CD14-positive monocyte (primary cell): ENCODE data around the gene HNF4A. TPM values are rescaled to one million over a fixed set of nuclear protein-coding genes. Genes with fewer than 3 reads are reported as not detected.

Experiments
- DNase-seq, 3 donors: peaks; one replicate each; pipeline ENCODE4 v3.0.0-alpha.2; 2011 to 2022
- H2AFZ ChIP-seq: 2 replicates; pipeline ENCODE4 v1.6.0; 2012; ENCODE audit warnings: mild to moderate bottlenecking, low read depth, low read length, inconsistent platforms; ENCODE audit not compliant: insufficient read depth, poor library complexity, severe bottlenecking
- H3K27ac ChIP-seq, 2 donors: 1 replicate in 1 of 2; 2 replicates in 1 of 2; pipeline ENCODE4 v1.5.1; 2012 to 2013; ENCODE audit warnings: low read length in 2 of 2, control low read depth in 1 of 2, inconsistent platforms in 1 of 2, low read depth in 1 of 2, mild to moderate bottlenecking in 1 of 2
- H3K27me3 ChIP-seq, 2 donors: one replicate each; pipeline versions ENCODE4 v1.6.0 to v1.6.1; 2011 to 2013; ENCODE audit warnings: low read length in 2 of 2; ENCODE audit not compliant: control insufficient read depth in 2 of 2, insufficient read depth in 2 of 2
- H3K36me3 ChIP-seq, 2 donors: replicated peaks in 1 of 2; 1 replicate in 1 of 2; 2 replicates in 1 of 2; pipeline versions ENCODE4 v1.5.1 to v1.6.1; 2012 to 2013; ENCODE audit warnings: low read length in 2 of 2, control low read depth in 1 of 2, inconsistent platforms in 1 of 2, mild to moderate bottlenecking in 1 of 2; ENCODE audit not compliant: insufficient read depth in 2 of 2, control insufficient read depth in 1 of 2
- H3K4me1 ChIP-seq, 2 donors: 1 replicate in 1 of 2; 2 replicates in 1 of 2; pipeline versions ENCODE4 v1.5.1 to v1.6.1; 2012 to 2013; ENCODE audit warnings: low read length in 2 of 2, control low read depth in 1 of 2, inconsistent platforms in 1 of 2, mild to moderate bottlenecking in 1 of 2, moderate library complexity in 1 of 2; ENCODE audit not compliant: insufficient read depth in 2 of 2, control insufficient read depth in 1 of 2
- H3K4me2 ChIP-seq: replicated peaks from 2 replicates; pipeline ENCODE3; 2012; ENCODE audit warnings: low read length, moderate library complexity, mild to moderate bottlenecking; ENCODE audit not compliant: poor library complexity, severe bottlenecking; ENCODE audit errors: extremely low read depth
- H3K4me3 ChIP-seq, 3 experiments: fragments of 200-600 bp in 1 of 3; sonication (generic) in 1 of 3; replicated peaks in 1 of 3; 1 replicate in 2 of 3; 2 replicates in 1 of 3; pipeline ENCODE4 v1.5.1; 2011 to 2013; ENCODE audit warnings: low read length in 3 of 3, mild to moderate bottlenecking in 3 of 3, control low read depth in 2 of 3, low read depth in 2 of 3, inconsistent platforms in 1 of 3, moderate library complexity in 1 of 3
- H3K79me2 ChIP-seq: 2 replicates; pipeline ENCODE4 v1.6.0; 2012; ENCODE audit warnings: mild to moderate bottlenecking, control low read depth, inconsistent platforms, low read length, moderate library complexity; ENCODE audit not compliant: insufficient read depth
- H3K9ac ChIP-seq: 2 replicates; pipeline ENCODE4 v1.6.0; 2017; ENCODE audit warnings: low read length, mild to moderate bottlenecking; ENCODE audit not compliant: insufficient read depth, poor library complexity, severe bottlenecking
- H3K9me3 ChIP-seq, 2 donors: replicated peaks in 1 of 2; 1 replicate in 1 of 2; 2 replicates in 1 of 2; pipeline versions ENCODE4 v1.5.1 to v1.6.1; 2012 to 2013; ENCODE audit warnings: low read length in 2 of 2, control low read depth in 1 of 2; ENCODE audit not compliant: control insufficient read depth in 1 of 2, insufficient read depth in 1 of 2
- H4K20me1 ChIP-seq: 2 replicates; pipeline ENCODE4 v1.6.0; 2012; ENCODE audit warnings: mild to moderate bottlenecking, low read length, control low read depth, moderate library complexity; ENCODE audit not compliant: insufficient read depth
- H3K27ac Mint-ChIP-seq, 7 donors: one replicate each; pipeline ENCODE4 v1.8.0; 2020; ENCODE audit warnings: mild to moderate bottlenecking in 7 of 7, mixed read lengths in 7 of 7, moderate library complexity in 6 of 7, inconsistent platforms in 2 of 7
- H3K27me3 Mint-ChIP-seq, 3 donors: one replicate each; pipeline ENCODE4 v1.8.0; 2021 to 2022; ENCODE audit warnings: low read depth in 3 of 3, mild to moderate bottlenecking in 3 of 3, mixed read lengths in 3 of 3, moderate library complexity in 3 of 3, inconsistent platforms in 1 of 3
- H3K36me3 Mint-ChIP-seq, 2 donors: one replicate each; pipeline ENCODE4 v1.8.0; 2020; ENCODE audit warnings: mixed read lengths in 2 of 2, inconsistent platforms in 1 of 2, mild to moderate bottlenecking in 1 of 2
- H3K4me1 Mint-ChIP-seq: one replicate; pipeline ENCODE4 v1.8.0; 2020; ENCODE audit warnings: mild to moderate bottlenecking, mixed read lengths
- H3K4me3 Mint-ChIP-seq, 2 donors: one replicate each; pipeline ENCODE4 v1.8.0; 2020; ENCODE audit warnings: mild to moderate bottlenecking in 2 of 2, mixed read lengths in 2 of 2, moderate library complexity in 1 of 2
- H3K9me3 Mint-ChIP-seq, 7 donors: one replicate each; pipeline ENCODE4 v1.8.0; 2020 to 2022; ENCODE audit warnings: mixed read lengths in 7 of 7, mild to moderate bottlenecking in 6 of 7, moderate library complexity in 6 of 7, inconsistent platforms in 2 of 7
- WGBS: methylation state at CpG from one replicate; pipeline ENCODE4 v1.1.5; 2013; ENCODE audit warnings: missing lambda C conversion rate; ENCODE audit not compliant: insufficient coverage; 5-methylcytosine and 5-hydroxymethylcytosine counted together
- intact Hi-C, 2 donors: fragments of 100-400 bp; cut with micrococcal nuclease; formaldehyde crosslinking; loops; one replicate each; pipeline versions ENCODE4 v1.15.0 to v1.15.1; 2023
- polyA plus RNA-seq, 3 donors: library from polyadenylated mRNA; depleted of rRNA in 1 of 3; unstranded in 2 of 3; stranded (reverse) in 1 of 3; fragments of 300-500 nt in 2 of 3; fragments of >200 nt in 1 of 3; fragmentation: Illumina TruSeq in 2 of 3; gene quantifications; 1 replicate in 2 of 3; 2 replicates in 1 of 3; pipeline ENCODE4 v1.2.3, GENCODE V29; 2012 to 2021
- TF ChIP-seq, protein P1 (sequence below): fragments of 200-600 bp; IDR thresholded peaks from one replicate; pipeline ENCODE4 v1.8.0; 2022; ENCODE audit warnings: antibody characterized with exemption, mild to moderate bottlenecking

Gene HNF4A
- polyA plus RNA-seq, 3 donors, result not detected

DNA sequence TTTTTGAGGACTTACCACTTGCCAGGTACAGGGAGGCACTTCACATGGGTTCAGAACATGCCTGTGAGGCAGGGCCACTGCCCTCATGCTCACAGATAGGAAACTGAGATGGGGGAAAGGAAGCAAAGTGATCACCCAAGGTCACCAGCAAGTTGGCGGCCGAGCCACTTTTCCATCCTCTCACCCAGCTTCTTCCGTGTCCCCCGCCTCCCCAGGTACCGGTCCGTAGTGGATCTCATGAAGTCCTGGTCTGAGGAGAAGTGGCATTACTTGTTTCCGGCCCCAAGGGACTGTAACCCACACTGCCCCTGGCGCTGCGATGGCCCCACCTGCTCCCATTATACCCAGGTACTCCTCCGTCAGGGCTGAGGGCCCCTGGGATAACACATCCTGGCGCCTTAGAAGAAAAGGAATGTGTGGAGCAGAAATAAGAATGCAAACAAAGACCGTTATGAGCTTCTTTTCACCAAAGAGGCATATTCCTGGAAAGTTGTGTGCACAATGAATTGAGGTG, 12.3 kb upstream of the HNF4A start:
- Histone ChIP-seq H2AFZ (no peak overlapping the region), H3K27me3 (no peaks in the 10 kb centered on the region), H3K4me2 (no peak overlapping the region), H4K20me1 (no peaks in the 10 kb centered on the region), H3K36me3 (no peaks in the 10 kb centered on the region), H3K9me3 (no peaks in the 10 kb centered on the region), H3K79me2 (no peaks in the 10 kb centered on the region), H3K9ac (no peak overlapping the region), H3K4me3 (no peak overlapping the region), H3K27ac (no peak overlapping the region), H3K4me1 (no peaks in the 10 kb centered on the region)
- Mint-ChIP-seq H3K36me3 (no peaks in the 10 kb centered on the region), H3K27me3 (peaks cover 0 to 7% (median 6%) of the 10 kb centered on the region in 3 donors), H3K4me3 (no peak overlapping the region), H3K9me3 (no peaks in the 10 kb centered on the region), H3K27ac (no peak overlapping the region), H3K4me1 (no peaks in the 10 kb centered on the region)
- DNase-seq, result no peak
- intact Hi-C loops, result no loop called here
- TF ChIP-seq, protein P1, sequence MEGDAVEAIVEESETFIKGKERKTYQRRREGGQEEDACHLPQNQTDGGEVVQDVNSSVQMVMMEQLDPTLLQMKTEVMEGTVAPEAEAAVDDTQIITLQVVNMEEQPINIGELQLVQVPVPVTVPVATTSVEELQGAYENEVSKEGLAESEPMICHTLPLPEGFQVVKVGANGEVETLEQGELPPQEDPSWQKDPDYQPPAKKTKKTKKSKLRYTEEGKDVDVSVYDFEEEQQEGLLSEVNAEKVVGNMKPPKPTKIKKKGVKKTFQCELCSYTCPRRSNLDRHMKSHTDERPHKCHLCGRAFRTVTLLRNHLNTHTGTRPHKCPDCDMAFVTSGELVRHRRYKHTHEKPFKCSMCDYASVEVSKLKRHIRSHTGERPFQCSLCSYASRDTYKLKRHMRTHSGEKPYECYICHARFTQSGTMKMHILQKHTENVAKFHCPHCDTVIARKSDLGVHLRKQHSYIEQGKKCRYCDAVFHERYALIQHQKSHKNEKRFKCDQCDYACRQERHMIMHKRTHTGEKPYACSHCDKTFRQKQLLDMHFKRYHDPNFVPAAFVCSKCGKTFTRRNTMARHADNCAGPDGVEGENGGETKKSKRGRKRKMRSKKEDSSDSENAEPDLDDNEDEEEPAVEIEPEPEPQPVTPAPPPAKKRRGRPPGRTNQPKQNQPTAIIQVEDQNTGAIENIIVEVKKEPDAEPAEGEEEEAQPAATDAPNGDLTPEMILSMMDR, result no peak
- 100% methylated on average over 5 of the region's 12 CpGs for WGBS

DNA sequence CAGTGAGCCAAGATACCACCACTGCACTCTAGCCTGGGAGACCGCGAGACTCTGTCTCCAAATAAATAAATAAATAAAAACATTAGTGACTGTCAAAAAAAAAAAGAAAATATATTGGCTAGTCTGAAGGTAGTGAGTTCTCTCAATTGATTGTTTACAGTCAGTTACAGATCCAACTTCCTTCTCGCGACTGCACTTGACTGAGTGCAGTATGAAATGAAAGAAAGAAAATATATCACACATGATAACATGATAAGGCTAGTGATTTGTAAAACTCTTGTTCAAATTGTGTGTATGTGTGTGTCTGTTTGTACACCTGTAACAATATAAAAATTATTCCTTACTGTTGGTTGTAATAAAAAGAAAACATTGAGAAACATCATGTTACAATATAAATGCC, 10.8 kb upstream of the HNF4A start:
- no peaks in the 10 kb centered on the region for H3K4me1 ChIP-seq
- Mint-ChIP-seq H3K9me3 (no peaks in the 10 kb centered on the region), H3K27ac (no peak overlapping the region), H3K36me3 (no peaks in the 10 kb centered on the region), H3K4me1 (no peaks in the 10 kb centered on the region), H3K27me3 (peaks cover 0 to 7% (median 6%) of the 10 kb centered on the region in 3 donors), H3K4me3 (no peak overlapping the region)
- intact Hi-C loops, result no loop called here
- H3K9ac ChIP-seq, result no peak overlapping the region
- H3K4me2 ChIP-seq, result no peak overlapping the region
- TF ChIP-seq, protein P1, result no peak
- H4K20me1 ChIP-seq, result no peaks in the 10 kb centered on the region
- no CpG with 5 or more reads among the region's 4 CpGs for WGBS
- H3K27ac ChIP-seq, result no peak overlapping the region
- no peaks in the 10 kb centered on the region for H3K9me3 ChIP-seq
- no peaks in the 10 kb centered on the region for H3K79me2 ChIP-seq
- no peak overlapping the region for H3K4me3 ChIP-seq
- H2AFZ ChIP-seq, result no peak overlapping the region
- H3K36me3 ChIP-seq, result no peaks in the 10 kb centered on the region
- DNase-seq, result no peak
- H3K27me3 ChIP-seq, result no peaks in the 10 kb centered on the region
